A549 treated with CpdA at 1 μM for 4 hours (cell line): ENCODE data around the gene NAA35. TPM values are rescaled to one million over a fixed set of nuclear protein-coding genes. Genes with fewer than 3 reads are reported as not detected.

Source experiments
- total RNA-seq: library from RNA; stranded (reverse); fragments of 200-300 nt; extraction: Qiagen RNA extraction; gene quantifications from 5 replicates; pipeline ENCODE4 v1.2.3, GENCODE V29; 2022; ENCODE audit warnings: low read depth

Gene NAA35
- 24.7 to 28.9 TPM (median 27.5 TPM) in 5 replicates for total RNA-seq

GRCh38 chr9:85940832-85941621 is at the start of gene NAA35:
NAA35 (plus strand) TSS chr9:85941146; CDS start chr9:85942160, 1,014 bp downstream.

Other genes starting within 250 kb of the NAA35 start
- gene AGTPBP1, start 199.2 kb upstream of the NAA35 start, total RNA-seq = 6.3 to 9.1 TPM (median 7.5 TPM) in 5 replicates
- gene GOLM1, start 158.4 kb downstream of the NAA35 start, total RNA-seq = 107 to 123 TPM (median 114 TPM) in 5 replicates